IMR-90 (cell line): ENCODE measurements around the gene ELSPBP1. TPM values are rescaled to one million over a fixed set of nuclear protein-coding genes. Genes with fewer than 3 reads are reported as not detected.

Source experiments
- ATAC-seq: fragments of 200-7000 bp; cut with Tn5 transposase; 2 replicates; pipeline ENCODE4 v1.9.1; 2020; ENCODE audit warnings: low read depth, mild to moderate bottlenecking, moderate library complexity
- BruUV-seq: library from RNA; stranded (reverse); fragments of 400-500 nt; replicated peaks from 2 replicates; lab custom pipeline; 2021; lab: Mats Ljungman, UMichigan
- CTCF ChIA-PET: fragments of 300-600 bp; formaldehyde crosslinking; extraction: SDS; loops from one replicate; lab custom pipeline; 2021; ENCODE audit warnings: antibody characterized with exemption; lab: Yijun Ruan, JAX
- POLR2A ChIA-PET: fragments of 300-600 bp; sonication (Branson Sonifier 250); formaldehyde crosslinking; loops from one replicate; lab custom pipeline; 2022; ENCODE audit warnings: antibody characterized with exemption; ENCODE audit not compliant: unreplicated experiment; lab: Charles Lee
- DNase-seq: peaks from one replicate; pipeline ENCODE4 v3.0.0; 2013
- H2AFZ ChIP-seq: replicated peaks from 2 replicates; pipeline ENCODE3; 2013; ENCODE audit warnings: low read length, mild to moderate bottlenecking; ENCODE audit not compliant: poor library complexity
- H2AK5ac ChIP-seq: 2 replicates; pipeline ENCODE4 v1.6.1; 2013; ENCODE audit warnings: low read depth, low read length, inconsistent platforms
- H2AK9ac ChIP-seq: replicated peaks from 2 replicates; pipeline ENCODE3; 2013; ENCODE audit warnings: mild to moderate bottlenecking, low read depth, low read length, moderate library complexity; ENCODE audit not compliant: poor library complexity
- H2BK120ac ChIP-seq: 2 replicates; pipeline ENCODE4 v1.6.1; 2013; ENCODE audit warnings: low read depth, low read length, inconsistent platforms
- H2BK15ac ChIP-seq: 3 replicates; pipeline ENCODE4 v1.6.1; 2013; ENCODE audit warnings: low read depth, low read length, inconsistent platforms
- H2BK20ac ChIP-seq: 2 replicates; pipeline ENCODE4 v1.6.1; 2013; ENCODE audit warnings: low read depth, mild to moderate bottlenecking, inconsistent platforms, low read length, moderate library complexity
- H2BK5ac ChIP-seq: 2 replicates; pipeline ENCODE4 v1.6.1; 2013; ENCODE audit warnings: mild to moderate bottlenecking, low read depth, low read length, inconsistent platforms; ENCODE audit not compliant: poor library complexity, severe bottlenecking
- H3K14ac ChIP-seq: replicated peaks from 2 replicates; pipeline ENCODE4 v1.6.1; 2013; ENCODE audit warnings: low read depth, low read length, inconsistent platforms
- H3K18ac ChIP-seq: 2 replicates; pipeline ENCODE4 v1.6.1; 2013; ENCODE audit warnings: low read depth, low read length, control low read depth
- H3K23ac ChIP-seq: 2 replicates; pipeline ENCODE4 v1.6.1; 2013; ENCODE audit warnings: low read depth, low read length, inconsistent platforms
- H3K27ac ChIP-seq: 2 replicates; pipeline ENCODE4 v1.5.1; 2013; ENCODE audit warnings: mild to moderate bottlenecking, control low read depth, low read length; ENCODE audit not compliant: insufficient read depth
- H3K27me3 ChIP-seq: 2 replicates; pipeline ENCODE4 v1.6.1; 2013; ENCODE audit warnings: low read length; ENCODE audit not compliant: control insufficient read depth, insufficient read depth
- H3K36me3 ChIP-seq: 2 replicates; pipeline ENCODE4 v1.6.1; 2013; ENCODE audit warnings: low read length, mixed read lengths; ENCODE audit not compliant: control insufficient read depth, insufficient read depth
- H3K4ac ChIP-seq: 2 replicates; pipeline ENCODE4 v1.6.1; 2013; ENCODE audit warnings: low read depth, low read length, inconsistent platforms
- H3K4me1 ChIP-seq: 2 replicates; pipeline ENCODE4 v1.6.1; 2013; ENCODE audit warnings: low read length, mixed read lengths; ENCODE audit not compliant: control insufficient read depth, insufficient read depth
- H3K4me2 ChIP-seq: 2 replicates; pipeline ENCODE4 v1.6.1; 2013; ENCODE audit warnings: low read depth, mild to moderate bottlenecking, control low read depth, low read length, moderate library complexity
- H3K4me3 ChIP-seq: 2 replicates; pipeline ENCODE4 v1.5.1; 2013; ENCODE audit warnings: low read depth, mild to moderate bottlenecking, control low read depth, low read length, moderate library complexity; ENCODE audit not compliant: insufficient read depth
- H3K56ac ChIP-seq: 2 replicates; pipeline ENCODE4 v1.6.1; 2013; ENCODE audit warnings: low read length, inconsistent platforms; ENCODE audit not compliant: insufficient read depth; ENCODE audit errors: extremely low read depth
- H3K79me1 ChIP-seq, 2 experiments: 2 replicates each; pipeline ENCODE4 v1.6.1; 2013; ENCODE audit warnings: low read length in 2 of 2, inconsistent platforms in 1 of 2, low read depth in 1 of 2
- H3K9ac ChIP-seq: 2 replicates; pipeline ENCODE4 v1.6.1; 2013; ENCODE audit warnings: low read depth, low read length, control low read depth
- H3K9me1 ChIP-seq: 2 replicates; pipeline ENCODE4 v1.6.1; 2013; ENCODE audit warnings: low read length, inconsistent platforms; ENCODE audit not compliant: insufficient read depth
- H3K9me3 ChIP-seq: 2 replicates; pipeline ENCODE4 v1.6.1; 2013; ENCODE audit warnings: low read length; ENCODE audit not compliant: control insufficient read depth, insufficient read depth
- H4K20me1 ChIP-seq: 2 replicates; pipeline ENCODE4 v1.6.1; 2013; ENCODE audit warnings: low read length, inconsistent platforms; ENCODE audit not compliant: insufficient read depth
- H4K5ac ChIP-seq: 2 replicates; pipeline ENCODE4 v1.6.1; 2013; ENCODE audit warnings: mild to moderate bottlenecking, low read depth, low read length, control low read depth
- H4K8ac ChIP-seq, 2 experiments: 2 replicates each; pipeline ENCODE4 v1.6.1; 2013; ENCODE audit warnings: low read depth in 2 of 2, low read length in 2 of 2, control low read depth in 1 of 2, inconsistent platforms in 1 of 2
- H4K91ac ChIP-seq: 2 replicates; pipeline ENCODE4 v1.6.1; 2013; ENCODE audit warnings: low read depth, low read length, inconsistent platforms; ENCODE audit not compliant: insufficient read depth
- CEBPB ChIP-seq: IDR thresholded peaks from 2 replicates; pipeline ENCODE4 v1.6.1; 2012; ENCODE audit warnings: low read depth, low read length, improper control_type of control experiment
- NFE2L2 ChIP-seq: fragments of 150-350 bp; IDR thresholded peaks from 2 replicates; pipeline ENCODE4 v1.6.1; 2016; ENCODE audit warnings: low read depth, mild to moderate bottlenecking, low read length
- POLR2A ChIP-seq: IDR thresholded peaks from 2 replicates; pipeline ENCODE4 v1.6.1; 2012; ENCODE audit warnings: mild to moderate bottlenecking, low read depth, low read length
- RAD21 ChIP-seq: IDR thresholded peaks from 2 replicates; pipeline ENCODE4 v1.6.1; 2012; ENCODE audit warnings: low read length, improper control_type of control experiment
- WGBS, 2 experiments: methylation state at CpG; one replicate each; pipeline versions ENCODE4 v1.1.5 to v1.1.7; 2013; ENCODE audit warnings: missing lambda C conversion rate in 2 of 2; ENCODE audit not compliant: insufficient read length in 1 of 2; ENCODE audit errors: extremely low coverage in 2 of 2; 5-methylcytosine and 5-hydroxymethylcytosine counted together
- dilution Hi-C: fragments of 300-500 bp; cut with HindIII; formaldehyde crosslinking; loops from one replicate; pipeline ENCODE4 v1.14.3; 2018; ENCODE audit warnings: low sequenced_read_pairs; ENCODE audit not compliant: unreplicated experiment
- in situ Hi-C: fragments of 300-500 bp; cut with MboI; formaldehyde crosslinking; loops from 3 replicates; pipeline ENCODE4 v1.14.3; 2019; ENCODE audit warnings: low sequenced_read_pairs, inconsistent platforms, mixed read lengths
- intact Hi-C: fragments of 100-400 bp; cut with micrococcal nuclease; formaldehyde crosslinking; loops from 2 replicates; pipeline ENCODE4 v1.10.0; 2022
- polyA plus RNA-seq, 3 experiments: library from polyadenylated mRNA; depleted of rRNA; stranded (reverse); fragments of >200 nt; gene quantifications; 2 replicates each; pipeline ENCODE4 v1.2.3, GENCODE V29; 2012; ENCODE audit warnings: low replicate concordance in 1 of 3
- total RNA-seq: library from RNA; depleted of rRNA; stranded (reverse); fragments of >200 nt; gene quantifications from 2 replicates; pipeline ENCODE4 v1.2.3, GENCODE V29; 2012
- TF ChIP-seq, protein P1 (sequence below): conservative IDR thresholded peaks from 2 replicates; pipeline ENCODE4 v1.5.1; 2012; ENCODE audit warnings: mild to moderate bottlenecking, low read depth, low read length, improper control_type of control experiment
- TF ChIP-seq, protein P2 (sequence below): fragments of 150-350 bp; IDR thresholded peaks from 2 replicates; pipeline ENCODE4 v1.6.1; 2016; ENCODE audit warnings: low read depth, mild to moderate bottlenecking, low read length, moderate library complexity, borderline replicate concordance

ELSPBP1 gene
- total and polyA plus RNA-seq, 2 of the 4 experiments (the other 2 are of a cell fraction), result not detected

- no peaks in the 10 kb centered on the region for H4K20me1 ChIP-seq
- H4K91ac ChIP-seq, result no peak overlapping the region
- H3K18ac ChIP-seq, result no peak overlapping the region
- dilution Hi-C loops (no loop called here), in situ Hi-C loops (no loop called here), intact Hi-C loops (no loop called here)
- no peak overlapping the region for H2BK15ac ChIP-seq
- no peak overlapping the region for H2BK120ac ChIP-seq
- no peak overlapping the region for H3K23ac ChIP-seq
- no CpG with 5 or more reads among the region's 3 CpGs for WGBS, 2 experiments
- no peaks in the 10 kb centered on the region for H3K4me1 ChIP-seq
- H3K9me1 ChIP-seq, result no peaks in the 10 kb centered on the region
- H2BK5ac ChIP-seq, result no peak overlapping the region
- no peak overlapping the region for H3K4me3 ChIP-seq
- no peak overlapping the region for H3K4me2 ChIP-seq
- H3K9ac ChIP-seq, result no peak overlapping the region
- no peak overlapping the region for H3K14ac ChIP-seq
- no peak overlapping the region for H3K27ac ChIP-seq
- no peak overlapping the region for H3K56ac ChIP-seq
- CTCF ChIA-PET, result no interaction called here
- H2AK9ac ChIP-seq, result no peak overlapping the region
- no peak overlapping the region for H2BK20ac ChIP-seq
- DNase-seq (no peak), ATAC-seq (no peak)
- no peaks in the 10 kb centered on the region for H3K36me3 ChIP-seq
- H2AFZ ChIP-seq, result no peak overlapping the region
- H3K27me3 ChIP-seq, result no peaks in the 10 kb centered on the region; the same call in none of the 2 replicates
- no peak overlapping the region for H4K5ac ChIP-seq
- H2AK5ac ChIP-seq, result no peak overlapping the region
- H4K8ac ChIP-seq, result no peak overlapping the region
- TF ChIP-seq, protein P1, sequence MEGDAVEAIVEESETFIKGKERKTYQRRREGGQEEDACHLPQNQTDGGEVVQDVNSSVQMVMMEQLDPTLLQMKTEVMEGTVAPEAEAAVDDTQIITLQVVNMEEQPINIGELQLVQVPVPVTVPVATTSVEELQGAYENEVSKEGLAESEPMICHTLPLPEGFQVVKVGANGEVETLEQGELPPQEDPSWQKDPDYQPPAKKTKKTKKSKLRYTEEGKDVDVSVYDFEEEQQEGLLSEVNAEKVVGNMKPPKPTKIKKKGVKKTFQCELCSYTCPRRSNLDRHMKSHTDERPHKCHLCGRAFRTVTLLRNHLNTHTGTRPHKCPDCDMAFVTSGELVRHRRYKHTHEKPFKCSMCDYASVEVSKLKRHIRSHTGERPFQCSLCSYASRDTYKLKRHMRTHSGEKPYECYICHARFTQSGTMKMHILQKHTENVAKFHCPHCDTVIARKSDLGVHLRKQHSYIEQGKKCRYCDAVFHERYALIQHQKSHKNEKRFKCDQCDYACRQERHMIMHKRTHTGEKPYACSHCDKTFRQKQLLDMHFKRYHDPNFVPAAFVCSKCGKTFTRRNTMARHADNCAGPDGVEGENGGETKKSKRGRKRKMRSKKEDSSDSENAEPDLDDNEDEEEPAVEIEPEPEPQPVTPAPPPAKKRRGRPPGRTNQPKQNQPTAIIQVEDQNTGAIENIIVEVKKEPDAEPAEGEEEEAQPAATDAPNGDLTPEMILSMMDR, result no peak
- TF ChIP-seq RAD21, result no peak
- TF ChIP-seq, protein P2, sequence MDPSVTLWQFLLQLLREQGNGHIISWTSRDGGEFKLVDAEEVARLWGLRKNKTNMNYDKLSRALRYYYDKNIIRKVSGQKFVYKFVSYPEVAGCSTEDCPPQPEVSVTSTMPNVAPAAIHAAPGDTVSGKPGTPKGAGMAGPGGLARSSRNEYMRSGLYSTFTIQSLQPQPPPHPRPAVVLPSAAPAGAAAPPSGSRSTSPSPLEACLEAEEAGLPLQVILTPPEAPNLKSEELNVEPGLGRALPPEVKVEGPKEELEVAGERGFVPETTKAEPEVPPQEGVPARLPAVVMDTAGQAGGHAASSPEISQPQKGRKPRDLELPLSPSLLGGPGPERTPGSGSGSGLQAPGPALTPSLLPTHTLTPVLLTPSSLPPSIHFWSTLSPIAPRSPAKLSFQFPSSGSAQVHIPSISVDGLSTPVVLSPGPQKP, result no peak
- no peak for TF ChIP-seq POLR2A
- TF ChIP-seq CEBPB, result no peak
- no peak for TF ChIP-seq NFE2L2
- POLR2A ChIA-PET, result no interaction called here
- no peak overlapping the region for H3K4ac ChIP-seq
- H3K9me3 ChIP-seq, result no peaks in the 10 kb centered on the region
- H3K79me1 ChIP-seq, result no peaks in the 10 kb centered on the region
- no TSS peak for BruUV-seq
Observed at GRCh38 chr19:48025480-48025879, 31.0 kb downstream of the ELSPBP1 start.
